ENCODE measurements around the gene RNF151. TPM values are rescaled to one million over a fixed set of nuclear protein-coding genes. Genes with fewer than 3 reads are reported as not detected.

RNF151 gene
- total and polyA plus RNA-seq, 2 donors (not counting 1 experiment from before 2014, with no cell fraction given) = 0.13 to 0.76 TPM

GRCh38 chr16:2002406-2003230, 36.0 kb downstream of the RNF151 start:
- ATAC-seq (ENCODE audit: low read depth) (no peak), DNase-seq (no peak)
- Histone ChIP-seq H2AFZ (ENCODE audit: insufficient read depth, low read depth, low read length, poor library complexity, severe bottlenecking) (no peak overlapping the region), H3K27me3 (replicated peaks in 1 of 4; ENCODE audit: control extremely low read depth in 1 of 4, control insufficient read depth in 3 of 4, insufficient read depth in 4 of 4, low read length in 3 of 4) (no peaks in the 10 kb centered on the region), H3K9ac (ENCODE audit: low read length) (no peak overlapping the region), H3K4me1 (ENCODE audit: control insufficient read depth in 2 of 2, insufficient read depth in 2 of 2, low read length in 2 of 2) (peaks cover 19 to 30% of the 10 kb centered on the region in 2 donors), H4K20me1 (ENCODE audit: control insufficient read depth, insufficient read depth, low read length, poor library complexity, severe bottlenecking) (peaks cover 72% of the 10 kb centered on the region), H3K79me2 (ENCODE audit: control insufficient read depth, insufficient read depth, low read length) (peaks cover 54% of the 10 kb centered on the region), H3K4me3 (ENCODE audit: control extremely low read depth in 1 of 5, extremely low read depth in 1 of 5, insufficient read depth in 1 of 5, low read depth in 2 of 5, low read length in 4 of 5) (no peak overlapping the region), H3K4me2 (replicated peaks; ENCODE audit: low read depth, low read length, poor library complexity, severe bottlenecking) (no peak overlapping the region), H3K36me3 (replicated peaks in 1 of 2; ENCODE audit: control extremely low read depth in 1 of 2, control insufficient read depth in 1 of 2, extremely low read depth in 1 of 2, insufficient read depth in 2 of 2, low read length in 1 of 2) (peaks cover 0 to 54% of the 10 kb centered on the region in 2 experiments), H3K9me3 (ENCODE audit: control extremely low read depth in 1 of 3, control insufficient read depth in 2 of 3, insufficient read depth in 1 of 3, low read length in 2 of 3) (no peaks in the 10 kb centered on the region), H3K27ac (ENCODE audit: low read length in 2 of 2) (no peak overlapping the region)
- TF ChIP-seq, protein P1, sequence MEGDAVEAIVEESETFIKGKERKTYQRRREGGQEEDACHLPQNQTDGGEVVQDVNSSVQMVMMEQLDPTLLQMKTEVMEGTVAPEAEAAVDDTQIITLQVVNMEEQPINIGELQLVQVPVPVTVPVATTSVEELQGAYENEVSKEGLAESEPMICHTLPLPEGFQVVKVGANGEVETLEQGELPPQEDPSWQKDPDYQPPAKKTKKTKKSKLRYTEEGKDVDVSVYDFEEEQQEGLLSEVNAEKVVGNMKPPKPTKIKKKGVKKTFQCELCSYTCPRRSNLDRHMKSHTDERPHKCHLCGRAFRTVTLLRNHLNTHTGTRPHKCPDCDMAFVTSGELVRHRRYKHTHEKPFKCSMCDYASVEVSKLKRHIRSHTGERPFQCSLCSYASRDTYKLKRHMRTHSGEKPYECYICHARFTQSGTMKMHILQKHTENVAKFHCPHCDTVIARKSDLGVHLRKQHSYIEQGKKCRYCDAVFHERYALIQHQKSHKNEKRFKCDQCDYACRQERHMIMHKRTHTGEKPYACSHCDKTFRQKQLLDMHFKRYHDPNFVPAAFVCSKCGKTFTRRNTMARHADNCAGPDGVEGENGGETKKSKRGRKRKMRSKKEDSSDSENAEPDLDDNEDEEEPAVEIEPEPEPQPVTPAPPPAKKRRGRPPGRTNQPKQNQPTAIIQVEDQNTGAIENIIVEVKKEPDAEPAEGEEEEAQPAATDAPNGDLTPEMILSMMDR (IDR thresholded peaks at IDR 0.05) = no peak
- no peak for TF ChIP-seq EZH2 (IDR thresholded peaks at IDR 0.05; ENCODE audit: borderline replicate concordance, insufficient read depth, low read depth, low read length, poor library complexity, severe bottlenecking)
- Mint-ChIP-seq H3K4me1 (peaks cover 28% of the 10 kb centered on the region), H3K9me3 (ENCODE audit: insufficient read depth) (no peaks in the 10 kb centered on the region), H3K27ac (no peak overlapping the region), H3K4me3 (no peak overlapping the region), H3K27me3 (no peaks in the 10 kb centered on the region)
- ChIA-PET CTCF (interaction anchor here (1.3 to 4.9 kb wide), 6 partner anchors 9 to 249 kb away, joined by 5 to 46 read pairs (median 8); partner anchors contain the start of genes ECI1, RAB26 and TRAF7), POLR2A (interaction anchor here (0.6 to 0.8 kb wide), 2 partner anchors 9 to 153 kb away, joined by 3 to 5 read pairs; partner anchors contain the start of gene TRAF7)
- intact Hi-C loops (cut with micrococcal nuclease) = no loop called here
- WGBS (ENCODE audit: insufficient coverage) = 97% methylated on average over 47 of the region's 47 CpGs

All from B cell (primary cell).